NT2/D1 (cell line): ENCODE results near the gene RAPSN.

Experiments
- YY1 ChIP-seq: IDR thresholded peaks from 2 replicates; pipeline ENCODE4 v1.6.1; 2011; ENCODE audit not compliant: insufficient read length, insufficient read depth
- ZNF274 ChIP-seq: IDR thresholded peaks from 2 replicates; pipeline ENCODE4 v1.6.1; 2011; ENCODE audit warnings: mild to moderate bottlenecking, low read depth, low read length

GRCh38 chr11:47413908-47414684 is 34.8 kb downstream of the RAPSN start:
- TF ChIP-seq ZNF274 (no peak), YY1 (no peak)
